Stimulated activated CD8-positive, alpha-beta memory T cell treated with anti-CD3 and anti-CD28 coated beads, Interleukin-12 subunit alpha, Interleukin-12 subunit beta, amount 100 ng/mL, for 24 hours (primary cell): ENCODE data around the gene UHRF1.
"Not testable (repeated sequence)": the region's sequence is repeated elsewhere in the genome, so short reads cannot be mapped to it uniquely, and the experiment has no call there.

Experiments
- DNase-seq: peaks from one replicate; pipeline ENCODE4 v3.0.0-alpha.2; 2020; ENCODE audit errors: extremely low read depth

The UHRF1 gene

GRCh38 chr19:4909156-4909896, at the start of gene UHRF1:
Gene UHRF1, plus strand, starts transcription at chr19:4909501. Its CDS starts 1,385 bp downstream, at chr19:4910886.
- DNase-seq: peak; percentile 46

- DNase-seq: no peak
Observed at GRCh38 chr19:4859697-4860096, 49.6 kb upstream of the UHRF1 start.

- DNase-seq: no peak
Observed at GRCh38 chr19:4861147-4861546, 48.2 kb upstream of the UHRF1 start.

GRCh38 chr19:4866595-4867424, 42.5 kb upstream of the UHRF1 start:
- no peak for DNase-seq

- peak; percentile 74 for DNase-seq
Observed at GRCh38 chr19:4867534-4868285, 41.6 kb upstream of the UHRF1 start, which contains the start of gene PLIN3. Gene PLIN3, minus strand, starts transcription at chr19:4867667. Its CDS starts 6,273 bp downstream, at chr19:4861394.

GRCh38 chr19:4868286-4868834, 40.9 kb upstream of the UHRF1 start:
- no peak for DNase-seq

- no peak for DNase-seq
Observed at GRCh38 chr19:4870025-4870700, 39.1 kb upstream of the UHRF1 start.

GRCh38 chr19:4871711-4872110, 37.6 kb upstream of the UHRF1 start:
- DNase-seq: no peak

GRCh38 chr19:4873930-4874329, 35.4 kb upstream of the UHRF1 start:
- DNase-seq: no peak

GRCh38 chr19:4877753-4878490, 31.4 kb upstream of the UHRF1 start:
- no peak for DNase-seq

GRCh38 chr19:4878491-4878968, 30.8 kb upstream of the UHRF1 start:
- no peak for DNase-seq

- no peak for DNase-seq
Observed at GRCh38 chr19:4879041-4879440, 30.3 kb upstream of the UHRF1 start.

- not testable (repeated sequence) for DNase-seq
Observed at GRCh38 chr19:4882874-4883273, 26.4 kb upstream of the UHRF1 start.

GRCh38 chr19:4884993-4885392, 24.3 kb upstream of the UHRF1 start:
- DNase-seq: not testable (repeated sequence)

- not testable (repeated sequence) for DNase-seq
Observed at GRCh38 chr19:4887803-4888202, 21.5 kb upstream of the UHRF1 start.

- no peak for DNase-seq
Observed at GRCh38 chr19:4889034-4889815, 20.1 kb upstream of the UHRF1 start.

- no peak for DNase-seq
Observed at GRCh38 chr19:4891066-4891465, 18.2 kb upstream of the UHRF1 start.

- DNase-seq: not testable (repeated sequence)
Observed at GRCh38 chr19:4892962-4893361, 16.3 kb upstream of the UHRF1 start.

GRCh38 chr19:4896372-4896771, 12.9 kb upstream of the UHRF1 start:
- DNase-seq: no peak

- no peak for DNase-seq
Observed at GRCh38 chr19:4897146-4897545, 12.2 kb upstream of the UHRF1 start.
